Parathyroid adenoma (tissue), 2 donors: ENCODE data around the gene MSANTD1.

Source experiments
- H2AFZ ChIP-seq: fragments of 300-600 bp; sonication (generic); one replicate; pipeline ENCODE4 v1.7.0; 2017; ENCODE audit warnings: antibody characterized with exemption, mild to moderate bottlenecking
- H3K27ac ChIP-seq: fragments of 300-600 bp; sonication (generic); one replicate; pipeline ENCODE4 v1.7.0; 2017
- H3K27me3 ChIP-seq: fragments of 300-600 bp; sonication (generic); one replicate; pipeline ENCODE4 v1.7.0; 2017; ENCODE audit warnings: low read length; ENCODE audit not compliant: control insufficient read depth, insufficient read depth
- H3K36me3 ChIP-seq: fragments of 300-600 bp; sonication (generic); one replicate; pipeline ENCODE4 v1.7.0; 2017; ENCODE audit warnings: low read length; ENCODE audit not compliant: control insufficient read depth, insufficient read depth
- H3K4me1 ChIP-seq: fragments of 300-600 bp; sonication (generic); one replicate; pipeline ENCODE4 v1.7.0; 2017; ENCODE audit warnings: control low read depth
- H3K4me2 ChIP-seq: fragments of 300-600 bp; sonication (generic); one replicate; pipeline ENCODE4 v1.7.0; 2017; ENCODE audit warnings: low read length
- H3K4me3 ChIP-seq: fragments of 300-600 bp; sonication (generic); one replicate; pipeline ENCODE4 v1.7.0; 2017; ENCODE audit warnings: low read depth, low read length
- H3K79me2 ChIP-seq: fragments of 300-600 bp; sonication (generic); one replicate; pipeline ENCODE4 v1.7.0; 2017; ENCODE audit warnings: control low read depth
- H3K9ac ChIP-seq: fragments of 300-600 bp; sonication (generic); one replicate; pipeline ENCODE4 v1.7.0; 2017; ENCODE audit warnings: mild to moderate bottlenecking
- H3K9me3 ChIP-seq: fragments of 300-600 bp; sonication (generic); one replicate; pipeline ENCODE4 v1.7.0; 2017; ENCODE audit warnings: low read length; ENCODE audit not compliant: control insufficient read depth
- CTCF ChIP-seq: fragments of 300-600 bp; sonication (generic); IDR thresholded peaks from one replicate; pipeline ENCODE4 v1.7.0; 2017; ENCODE audit warnings: antibody characterized with exemption, mild to moderate bottlenecking
- donor health status: primary hyperparathyroidism.

Gene MSANTD1

GRCh38 chr4:3244747-3245146, 4.2 kb upstream of the MSANTD1 start:
- Histone ChIP-seq H3K9me3 (no peaks in the 10 kb centered on the region), H3K79me2 (no peaks in the 10 kb centered on the region), H3K27ac (no peak overlapping the region), H3K4me1 (no peaks in the 10 kb centered on the region), H3K4me2 (no peak overlapping the region), H2AFZ (no peak overlapping the region), H3K4me3 (no peak overlapping the region), H3K36me3 (no peaks in the 10 kb centered on the region), H3K9ac (no peak overlapping the region), H3K27me3 (no peaks in the 10 kb centered on the region)
- no peak for TF ChIP-seq CTCF

- no peaks in the 10 kb centered on the region for H3K4me1 ChIP-seq
- no peaks in the 10 kb centered on the region for H3K79me2 ChIP-seq
- H3K36me3 ChIP-seq: no peaks in the 10 kb centered on the region
- H3K27me3 ChIP-seq: no peaks in the 10 kb centered on the region
- no peak overlapping the region for H2AFZ ChIP-seq
- TF ChIP-seq CTCF: no peak
- H3K9me3 ChIP-seq: no peaks in the 10 kb centered on the region
- no peak overlapping the region for H3K4me2 ChIP-seq
- no peak overlapping the region for H3K9ac ChIP-seq
- H3K27ac ChIP-seq: no peak overlapping the region
- no peak overlapping the region for H3K4me3 ChIP-seq
Measured at GRCh38 chr4:3245676-3246075, 3.3 kb upstream of the MSANTD1 start.

DNA sequence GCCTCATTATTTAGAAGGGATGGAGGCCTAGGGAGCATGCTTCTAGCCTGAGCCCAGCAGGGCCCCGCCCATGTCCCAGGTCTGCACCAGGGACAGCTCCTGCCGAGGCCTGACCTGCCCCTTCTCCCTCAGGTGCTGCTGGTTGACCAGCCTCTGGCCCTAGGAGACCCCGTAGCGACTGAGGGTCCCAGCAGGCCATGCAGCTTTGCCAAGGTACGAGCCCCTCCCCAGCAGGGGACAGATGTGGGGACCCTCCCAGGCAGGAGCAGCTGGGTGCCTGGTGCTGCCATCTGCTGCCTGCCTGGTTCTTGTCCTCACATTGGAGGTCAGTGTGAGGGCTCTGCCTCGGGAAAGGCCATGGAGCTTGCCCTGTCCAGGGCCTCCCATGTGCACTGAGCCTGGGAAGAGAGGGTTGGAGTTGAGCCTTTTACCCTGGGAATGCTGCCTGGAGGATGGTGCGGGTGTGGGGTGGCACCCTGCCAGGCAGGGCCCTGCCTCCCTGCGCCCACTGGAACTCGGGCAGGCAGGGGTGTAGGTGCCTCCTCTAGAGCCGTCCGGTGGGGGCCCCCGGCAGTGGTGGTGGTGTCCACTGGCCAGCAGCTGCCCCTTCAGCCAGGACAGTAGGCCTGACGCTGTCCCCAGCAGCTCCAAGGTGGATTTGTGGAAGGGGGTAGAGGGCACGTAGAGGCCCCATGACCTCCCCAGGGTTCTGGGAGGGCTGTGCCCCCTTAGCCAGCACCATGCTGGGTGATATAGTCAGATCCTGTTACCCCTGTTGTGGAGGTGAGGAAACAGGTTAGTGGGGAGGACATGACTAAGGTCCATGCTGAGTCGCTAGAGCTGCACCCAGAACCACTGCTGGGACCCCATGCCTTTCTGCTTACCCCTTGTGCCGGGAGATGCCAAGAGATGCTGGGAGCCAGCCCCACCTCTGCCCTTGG, 2.2 kb upstream of the MSANTD1 start:
- Histone ChIP-seq H2AFZ (no peak overlapping the region), H3K27me3 (no peaks in the 10 kb centered on the region), H3K4me2 (no peak overlapping the region), H3K4me1 (no peaks in the 10 kb centered on the region), H3K9ac (no peak overlapping the region), H3K4me3 (no peak overlapping the region), H3K79me2 (no peaks in the 10 kb centered on the region), H3K36me3 (no peaks in the 10 kb centered on the region), H3K27ac (no peak overlapping the region), H3K9me3 (no peaks in the 10 kb centered on the region)
- TF ChIP-seq CTCF: no peak

DNA sequence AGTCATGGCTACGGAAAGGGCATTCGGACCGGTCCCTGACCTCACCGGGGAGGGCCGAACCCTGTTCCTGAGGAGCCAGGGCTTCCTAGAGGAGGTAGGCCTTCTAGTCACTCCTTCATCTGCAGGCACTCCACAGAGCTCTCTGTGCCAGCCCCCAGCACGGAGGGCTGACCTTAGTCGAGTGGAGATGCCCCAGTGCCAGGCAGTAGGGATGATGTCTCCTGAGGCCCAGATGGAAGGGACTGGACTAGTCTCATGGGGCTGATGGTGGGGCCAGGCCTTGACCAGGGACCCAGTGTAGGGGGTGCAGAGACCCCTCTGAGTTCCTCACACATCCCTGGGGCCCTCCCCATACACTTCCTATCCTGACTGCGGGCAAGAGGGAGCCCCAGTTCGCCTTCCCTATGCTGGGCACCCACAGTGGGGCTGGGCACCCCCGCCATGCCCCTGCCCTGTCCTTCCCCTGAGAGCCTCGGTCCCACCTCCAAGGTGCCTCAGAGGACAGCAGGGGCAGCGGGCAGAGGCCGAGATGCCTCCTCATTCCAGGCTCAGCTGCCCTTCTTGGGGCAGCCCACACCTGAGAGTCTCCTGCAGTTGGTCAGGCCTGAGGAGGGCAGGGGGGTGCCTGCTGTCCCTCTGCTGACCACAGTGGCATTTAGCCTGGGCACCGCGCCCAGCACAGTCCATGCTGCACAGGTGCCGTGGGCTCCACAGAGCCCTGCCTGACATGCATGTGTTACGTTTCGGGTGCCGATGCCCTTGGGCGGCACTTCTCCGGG, 1.4 kb upstream of the MSANTD1 start:
- Histone ChIP-seq H3K27ac (no peak overlapping the region), H3K4me3 (no peak overlapping the region), H3K4me2 (no peak overlapping the region), H2AFZ (no peak overlapping the region), H3K79me2 (no peaks in the 10 kb centered on the region), H3K27me3 (no peaks in the 10 kb centered on the region), H3K36me3 (no peaks in the 10 kb centered on the region), H3K9ac (no peak overlapping the region), H3K9me3 (no peaks in the 10 kb centered on the region), H3K4me1 (no peaks in the 10 kb centered on the region)
- no peak for TF ChIP-seq CTCF
